Uterus (tissue), 2 donors: ENCODE measurements around the gene PSORS1C1.

ENCODE experiments used
- CTCF ChIP-seq, 4 experiments: fragments of 200-600 bp in 2 of 4; fragments of 450-650 bp in 2 of 4; sonication (generic) in 2 of 4; IDR thresholded peaks; one replicate each; pipeline ENCODE4 v1.5.1; 2016 to 2019; ENCODE audit warnings: antibody characterized with exemption in 4 of 4, mild to moderate bottlenecking in 2 of 4, moderate library complexity in 1 of 4
- POLR2A ChIP-seq, 2 donors: fragments of 450-650 bp; IDR thresholded peaks; one replicate each; pipeline ENCODE4 v1.6.1; 2016; ENCODE audit warnings: antibody characterized with exemption in 2 of 2, mild to moderate bottlenecking in 1 of 2, moderate library complexity in 1 of 2

GRCh38 chr6:31096215-31096614 lies 18.4 kb upstream of the PSORS1C1 start:
- TF ChIP-seq CTCF (IDR thresholded peaks at IDR 0.05) (no peak), POLR2A (IDR thresholded peaks at IDR 0.05) (no peak)
